ENCODE measurements around the gene AASDHPPT.

Gene AASDHPPT

DNA sequence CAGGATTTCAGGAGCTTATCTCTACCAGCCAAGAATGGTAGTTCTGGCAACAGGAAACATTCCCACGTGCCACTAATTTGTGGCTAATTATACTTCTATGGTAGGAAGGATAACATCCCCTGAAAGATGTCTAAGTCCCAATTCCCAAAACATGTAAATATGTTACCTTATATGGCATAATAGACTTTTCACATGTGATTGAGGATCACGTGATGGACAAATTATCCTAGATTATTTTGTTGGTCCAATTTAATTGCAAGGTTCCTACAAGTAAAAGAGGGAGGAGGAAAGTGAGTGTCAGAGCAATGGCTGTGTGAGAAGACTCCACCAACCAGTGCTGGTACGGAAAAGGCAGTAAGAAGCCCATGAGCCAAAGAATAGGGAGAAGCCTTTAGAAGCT lies 45.5 kb upstream of the AASDHPPT start:
- Histone ChIP-seq H3K4me2 (ENCODE audit: low read depth, low read length, poor library complexity, severe bottlenecking) (no peak overlapping the region), H3K4me3 (ENCODE audit: low read length, poor library complexity, severe bottlenecking) (no peak overlapping the region), H3K79me2 (ENCODE audit: insufficient read depth, low read length) (no peaks in the 10 kb centered on the region), H2AFZ (ENCODE audit: low read length) (no peak overlapping the region), H3K27me3 (ENCODE audit: insufficient read depth, low read length, poor library complexity, severe bottlenecking) (peaks cover 39% of the 10 kb centered on the region), H3F3A (ENCODE audit: low read depth) (no peaks in the 10 kb centered on the region), H3K9ac (ENCODE audit: low read depth, low read length, poor library complexity, severe bottlenecking) (no peak overlapping the region), H3K9me3 (ENCODE audit: insufficient read depth, low read depth, low read length) (no peaks in the 10 kb centered on the region), H3K9me2 (replicated peaks; ENCODE audit: low read depth, low read length) (no peaks in the 10 kb centered on the region), H4K20me1 (ENCODE audit: insufficient read depth, low read length, poor library complexity, severe bottlenecking) (no peaks in the 10 kb centered on the region), H3K4me1 (ENCODE audit: insufficient read depth, low read length, poor library complexity, severe bottlenecking) (no peaks in the 10 kb centered on the region), H3K36me3 (ENCODE audit: insufficient read depth, low read length) (no peaks in the 10 kb centered on the region)
- TF ChIP-seq EZH2phosphoT487 (IDR thresholded peaks at IDR 0.05; ENCODE audit: borderline replicate concordance): no peak
- no peak for TF ChIP-seq CTCF (conservative IDR thresholded peaks at IDR 0.05; ENCODE audit: low read length)

DNA sequence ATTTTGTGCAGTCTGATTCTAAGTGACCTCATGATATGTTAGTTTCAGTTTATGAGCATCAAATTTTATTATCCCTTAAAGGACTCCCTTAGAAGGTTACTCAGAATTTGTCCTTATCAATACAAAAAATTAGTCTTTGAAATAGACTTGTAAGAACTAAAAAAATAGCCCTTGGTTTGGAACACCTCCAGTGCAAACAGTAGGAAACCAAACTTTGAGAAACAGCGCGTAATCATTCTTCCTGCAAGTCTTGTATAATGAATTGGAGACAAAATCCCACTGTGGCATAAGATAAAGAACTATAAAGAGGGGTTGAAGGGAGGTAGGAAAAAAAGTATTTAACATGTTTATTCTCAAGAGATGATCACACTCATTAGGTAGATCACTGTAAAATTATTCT lies 44.6 kb upstream of the AASDHPPT start:
- Histone ChIP-seq H2AFZ (ENCODE audit: low read length) (no peak overlapping the region), H3K9ac (ENCODE audit: low read depth, low read length, poor library complexity, severe bottlenecking) (no peak overlapping the region), H3K4me2 (ENCODE audit: low read depth, low read length, poor library complexity, severe bottlenecking) (no peak overlapping the region), H4K20me1 (ENCODE audit: insufficient read depth, low read length, poor library complexity, severe bottlenecking) (no peaks in the 10 kb centered on the region), H3K4me3 (ENCODE audit: low read length, poor library complexity, severe bottlenecking) (no peak overlapping the region), H3K9me3 (ENCODE audit: insufficient read depth, low read depth, low read length) (no peaks in the 10 kb centered on the region), H3K27me3 (ENCODE audit: insufficient read depth, low read length, poor library complexity, severe bottlenecking) (peaks cover 35% of the 10 kb centered on the region), H3K4me1 (ENCODE audit: insufficient read depth, low read length, poor library complexity, severe bottlenecking) (no peaks in the 10 kb centered on the region), H3K36me3 (ENCODE audit: insufficient read depth, low read length) (no peaks in the 10 kb centered on the region), H3F3A (ENCODE audit: low read depth) (no peaks in the 10 kb centered on the region), H3K9me2 (replicated peaks; ENCODE audit: low read depth, low read length) (no peaks in the 10 kb centered on the region), H3K79me2 (ENCODE audit: insufficient read depth, low read length) (no peaks in the 10 kb centered on the region)
- TF ChIP-seq EZH2phosphoT487 (IDR thresholded peaks at IDR 0.05; ENCODE audit: borderline replicate concordance): no peak
- TF ChIP-seq CTCF (conservative IDR thresholded peaks at IDR 0.05; ENCODE audit: low read length): no peak

DNA sequence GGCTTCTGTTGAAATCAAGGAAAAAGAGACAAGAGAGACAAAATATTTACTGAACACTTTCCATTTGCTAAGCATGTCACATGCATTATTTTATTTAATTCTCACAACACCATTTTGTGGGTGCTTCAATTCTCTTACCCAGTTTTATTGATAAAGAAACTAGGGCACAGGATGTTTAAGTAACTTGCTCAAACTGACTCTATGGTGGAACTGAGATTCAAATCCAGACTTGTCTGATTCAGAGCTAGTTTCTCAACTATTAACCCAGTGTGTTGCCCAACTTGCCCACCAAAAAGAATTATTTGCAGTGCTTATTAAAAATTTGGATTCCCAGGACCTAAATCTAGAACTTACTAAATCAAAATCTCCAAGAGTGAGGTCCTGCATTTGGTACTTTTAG lies 33.9 kb upstream of the AASDHPPT start:
- no peak overlapping the region for H3K4me3 ChIP-seq (ENCODE audit: low read length, poor library complexity, severe bottlenecking)
- no peak for TF ChIP-seq EZH2phosphoT487 (IDR thresholded peaks at IDR 0.05; ENCODE audit: borderline replicate concordance)
- TF ChIP-seq CTCF (conservative IDR thresholded peaks at IDR 0.05; ENCODE audit: low read length): no peak
- H3K79me2 ChIP-seq (ENCODE audit: insufficient read depth, low read length): no peaks in the 10 kb centered on the region
- H3K36me3 ChIP-seq (ENCODE audit: insufficient read depth, low read length): no peaks in the 10 kb centered on the region
- H3K9me3 ChIP-seq (ENCODE audit: insufficient read depth, low read depth, low read length): no peaks in the 10 kb centered on the region
- no peaks in the 10 kb centered on the region for H3K27me3 ChIP-seq (ENCODE audit: insufficient read depth, low read length, poor library complexity, severe bottlenecking)
- H3K4me1 ChIP-seq (ENCODE audit: insufficient read depth, low read length, poor library complexity, severe bottlenecking): no peaks in the 10 kb centered on the region
- H2AFZ ChIP-seq (ENCODE audit: low read length): no peak overlapping the region
- H3F3A ChIP-seq (ENCODE audit: low read depth): no peaks in the 10 kb centered on the region
- H3K9ac ChIP-seq (ENCODE audit: low read depth, low read length, poor library complexity, severe bottlenecking): no peak overlapping the region
- H3K9me2 ChIP-seq (replicated peaks; ENCODE audit: low read depth, low read length): no peaks in the 10 kb centered on the region
- H4K20me1 ChIP-seq (ENCODE audit: insufficient read depth, low read length, poor library complexity, severe bottlenecking): no peaks in the 10 kb centered on the region
- H3K4me2 ChIP-seq (ENCODE audit: low read depth, low read length, poor library complexity, severe bottlenecking): no peak overlapping the region
